HL-60 (cell line): ENCODE measurements around the gene CTSW.

Experiments
- DNase-seq, 2 experiments: peaks; one replicate each; pipeline ENCODE4 v3.0.0-alpha.2; 2010 to 2020; ENCODE audit warnings: low read depth in 1 of 2, low spot score in 1 of 2
- H3K27ac ChIP-seq: fragments of 250-450 bp; sonication (Bioruptor Pico); replicated peaks from 2 replicates; pipeline ENCODE4 v1.5.1; 2020; ENCODE audit warnings: mild to moderate bottlenecking, moderate library complexity
- H3K27me3 ChIP-seq: fragments of 250-450 bp; sonication (Bioruptor Pico); 2 replicates; pipeline ENCODE4 v1.5.1; 2021; ENCODE audit warnings: mild to moderate bottlenecking, moderate library complexity; ENCODE audit not compliant: insufficient read depth, poor library complexity, severe bottlenecking
- H3K4me3 ChIP-seq: replicated peaks from 2 replicates; pipeline ENCODE4 v1.5.1; 2011; ENCODE audit warnings: mild to moderate bottlenecking, control low read depth, low read length; ENCODE audit not compliant: insufficient read depth
- CTCF ChIP-seq: IDR thresholded peaks from one replicate; pipeline ENCODE4 v1.5.1; 2011; ENCODE audit warnings: low read length, control low read depth, inconsistent platforms; ENCODE audit not compliant: insufficient read depth
- GABPA ChIP-seq: IDR thresholded peaks from 2 replicates; pipeline ENCODE4 v1.6.1; 2012; ENCODE audit warnings: low read depth
- POLR2AphosphoS5 ChIP-seq: IDR thresholded peaks from 2 replicates; pipeline ENCODE4 v1.6.1; 2012; ENCODE audit warnings: low read depth
- REST ChIP-seq: IDR thresholded peaks from 2 replicates; pipeline ENCODE4 v1.6.1; 2012; ENCODE audit warnings: low read depth; ENCODE audit not compliant: insufficient replicate concordance
- SPI1 ChIP-seq: IDR thresholded peaks from 2 replicates; pipeline ENCODE4 v1.6.1; 2012; ENCODE audit warnings: low read depth, mild to moderate bottlenecking, borderline replicate concordance

The CTSW gene

GRCh38 chr11:65885808-65886536 is 6.3 kb downstream of the CTSW start:
- Histone ChIP-seq H3K27me3 (no peaks in the 10 kb centered on the region), H3K4me3 (no peak overlapping the region), H3K27ac (no peak overlapping the region)
- no peak for DNase-seq
- TF ChIP-seq SPI1: no peak
- no peak for TF ChIP-seq GABPA
- no peak for TF ChIP-seq CTCF
- no peak for TF ChIP-seq REST
- TF ChIP-seq POLR2AphosphoS5: no peak

- no peak for DNase-seq
- TF ChIP-seq POLR2AphosphoS5 (no peak), GABPA (no peak), CTCF (no peak), SPI1 (no peak), REST (no peak)
- no peak overlapping the region for H3K27ac ChIP-seq
These were observed 7.4 kb downstream of the CTSW start for GRCh38 chr11:65886826-65887722.

GRCh38 chr11:65887723-65888162 is 8.1 kb downstream of the CTSW start:
- Histone ChIP-seq H3K27ac (peak overlapping the region; percentile 72), H3K4me3 (peak overlapping the region; percentile 96), H3K27me3 (no peaks in the 10 kb centered on the region)
- no peak for TF ChIP-seq SPI1
- no peak for TF ChIP-seq REST
- TF ChIP-seq POLR2AphosphoS5: no peak
- TF ChIP-seq CTCF: no peak
- TF ChIP-seq GABPA: no peak
- DNase-seq: no peak

More at GRCh38 chr11:65886826-65887722, 7.4 kb downstream of the CTSW start:
- H3K27me3 ChIP-seq: no peaks in the 10 kb centered on the region
- H3K4me3 ChIP-seq: peak overlapping the region; percentile 96
